Urinary bladder (tissue), 4 donors: ENCODE measurements around the gene NCK2. TPM values are rescaled to one million over a fixed set of nuclear protein-coding genes. Genes with fewer than 3 reads are reported as not detected.

ENCODE experiments used
- DNase-seq: peaks from one replicate; pipeline ENCODE4 v3.0.0-alpha.2; 2015; ENCODE audit errors: extremely low spot score
- H3K27ac ChIP-seq: one replicate; pipeline ENCODE4 v1.5.1; 2013; ENCODE audit warnings: low read depth, mild to moderate bottlenecking, moderate library complexity
- H3K36me3 ChIP-seq: one replicate; pipeline ENCODE4 v1.6.1; 2013; ENCODE audit warnings: mild to moderate bottlenecking, moderate library complexity; ENCODE audit not compliant: insufficient read depth
- H3K4me1 ChIP-seq: one replicate; pipeline ENCODE4 v1.6.1; 2013; ENCODE audit warnings: mild to moderate bottlenecking, moderate library complexity; ENCODE audit not compliant: insufficient read depth
- H3K4me3 ChIP-seq: one replicate; pipeline ENCODE4 v1.5.1; 2013; ENCODE audit warnings: low read depth, low read length
- WGBS: extraction: QIAGEN DNeasy Blood & Tissue Kit; methylation state at CpG from one replicate; pipeline ENCODE4 v1.1.7; 2013; 5-methylcytosine and 5-hydroxymethylcytosine counted together
- polyA plus RNA-seq: library from polyadenylated mRNA; stranded (reverse); fragments of 200-250 nt; gene quantifications from one replicate; pipeline ENCODE4 v1.2.3, GENCODE V29; 2013
- total RNA-seq: library from RNA; depleted of rRNA; stranded (reverse); fragments of >200 nt; gene quantifications from one replicate; pipeline ENCODE4 v1.2.3, GENCODE V29; 2014
- donor health status: healthy with polysubstance abuse.
- donor health status: healthy.

Gene NCK2
- total and polyA plus RNA-seq, 2 donors: 31.5 to 64.8 TPM

- no peak overlapping the region for H3K4me3 ChIP-seq
- no peak overlapping the region for H3K27ac ChIP-seq
- H3K4me1 ChIP-seq: peaks cover 2% of the 10 kb centered on the region
- H3K36me3 ChIP-seq: no peaks in the 10 kb centered on the region
- 87% methylated on average over 10 of the region's 10 CpGs for WGBS
- no peak for DNase-seq
Measured at GRCh38 chr2:105882920-105883435, 138.3 kb downstream of the NCK2 start.

- Histone ChIP-seq H3K4me3 (no peak overlapping the region), H3K27ac (no peak overlapping the region), H3K4me1 (peaks cover 2% of the 10 kb centered on the region), H3K36me3 (no peaks in the 10 kb centered on the region)
- 79% methylated on average over 11 of the region's 11 CpGs for WGBS
- DNase-seq: no peak
Measured at GRCh38 chr2:105883911-105884694, 139.4 kb downstream of the NCK2 start.

GRCh38 chr2:105885456-105885855 is 140.7 kb downstream of the NCK2 start:
- Histone ChIP-seq H3K36me3 (no peaks in the 10 kb centered on the region), H3K4me3 (no peak overlapping the region), H3K27ac (no peak overlapping the region), H3K4me1 (peaks cover 2% of the 10 kb centered on the region)
- no peak for DNase-seq
- 30% methylated on average over 1 of the region's 1 CpG for WGBS

- 22% methylated on average over 1 of the region's 1 CpG for WGBS
- no peak overlapping the region for H3K4me3 ChIP-seq
- no peak overlapping the region for H3K27ac ChIP-seq
- H3K36me3 ChIP-seq: no peaks in the 10 kb centered on the region
- no peak for DNase-seq
- H3K4me1 ChIP-seq: peaks cover 2% of the 10 kb centered on the region
Measured at GRCh38 chr2:105886029-105886454, 141.3 kb downstream of the NCK2 start.

DNA sequence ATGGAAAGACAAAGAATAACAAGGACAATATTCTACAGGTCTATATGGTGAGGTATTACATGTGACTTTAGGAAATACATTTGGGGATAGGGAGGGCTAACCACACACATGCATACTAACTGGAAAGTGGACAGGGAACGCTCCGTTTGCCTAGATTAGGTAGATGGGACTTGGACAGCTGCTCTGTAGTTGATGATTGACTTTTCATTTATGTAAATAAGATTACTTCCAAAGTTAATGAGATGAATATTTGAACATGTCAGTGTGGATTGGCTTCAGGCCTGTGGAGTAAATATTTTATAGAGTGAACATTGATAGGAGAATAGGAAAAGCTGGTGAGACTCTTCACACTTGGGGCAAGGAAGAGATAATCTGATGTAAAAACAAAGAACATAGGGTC is 142.0 kb downstream of the NCK2 start:
- WGBS: 65% methylated on average over 2 of the region's 2 CpGs
- Histone ChIP-seq H3K4me3 (no peak overlapping the region), H3K4me1 (peaks cover 2% of the 10 kb centered on the region), H3K36me3 (no peaks in the 10 kb centered on the region), H3K27ac (no peak overlapping the region)
- DNase-seq: no peak

DNA sequence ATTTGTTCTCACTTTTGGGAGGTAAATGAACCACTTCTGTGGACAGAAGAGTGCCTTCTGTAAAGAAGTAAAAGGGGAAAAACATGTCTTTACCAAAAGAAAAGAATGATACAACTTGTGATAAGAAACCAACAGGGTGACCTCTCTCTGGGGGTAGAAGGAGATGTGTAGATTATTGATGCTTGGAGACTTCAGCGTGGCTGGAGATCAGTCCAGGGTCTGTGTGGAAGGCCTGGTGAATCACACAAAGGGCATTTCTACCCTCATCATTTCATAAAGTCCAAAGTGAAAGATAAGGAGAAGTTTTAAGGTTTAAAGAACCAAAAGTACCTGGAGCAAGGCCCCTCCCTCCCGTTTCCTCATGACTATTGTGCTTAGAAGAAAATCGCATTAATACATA is 142.5 kb downstream of the NCK2 start:
- Histone ChIP-seq H3K4me1 (peaks cover 2% of the 10 kb centered on the region), H3K27ac (no peak overlapping the region), H3K4me3 (no peak overlapping the region), H3K36me3 (no peaks in the 10 kb centered on the region)
- DNase-seq: no peak
- WGBS: 87% methylated on average over 3 of the region's 3 CpGs

GRCh38 chr2:105888625-105889024 is 143.9 kb downstream of the NCK2 start:
- H3K36me3 ChIP-seq: peaks cover 2% of the 10 kb centered on the region
- no peak overlapping the region for H3K27ac ChIP-seq
- WGBS: 98% methylated on average over 2 of the region's 2 CpGs
- no peak overlapping the region for H3K4me3 ChIP-seq
- H3K4me1 ChIP-seq: peaks cover 2% of the 10 kb centered on the region
- DNase-seq: no peak

DNA sequence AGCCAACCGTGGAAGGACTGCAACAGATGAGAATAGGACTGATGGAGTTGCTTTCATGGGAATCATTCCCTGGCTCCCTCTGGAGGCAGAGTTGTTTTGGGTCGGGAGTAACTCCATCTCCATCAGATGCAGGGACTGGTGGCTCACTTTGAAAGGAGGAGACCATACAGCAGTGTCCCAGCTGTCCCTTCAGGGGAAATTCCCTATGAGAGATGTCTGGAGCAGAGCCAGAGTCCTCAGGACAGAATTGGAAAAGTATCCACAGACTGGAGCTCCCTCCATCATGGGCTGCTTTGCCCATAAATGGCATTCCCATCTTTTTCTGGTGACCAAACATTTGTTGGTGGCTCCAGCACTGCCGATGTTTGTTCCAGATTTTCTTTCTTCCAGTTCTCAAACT is 144.3 kb downstream of the NCK2 start:
- Histone ChIP-seq H3K27ac (no peak overlapping the region), H3K36me3 (peaks cover 2% of the 10 kb centered on the region), H3K4me1 (peaks cover 2% of the 10 kb centered on the region), H3K4me3 (no peak overlapping the region)
- WGBS: 94% methylated on average over 3 of the region's 3 CpGs
- DNase-seq: no peak

- WGBS: 98% methylated on average over 2 of the region's 2 CpGs
- Histone ChIP-seq H3K27ac (no peak overlapping the region), H3K4me3 (no peak overlapping the region), H3K36me3 (peaks cover 2% of the 10 kb centered on the region), H3K4me1 (peaks cover 2% of the 10 kb centered on the region)
- no peak for DNase-seq
Measured at GRCh38 chr2:105890111-105890510, 145.4 kb downstream of the NCK2 start.

DNA sequence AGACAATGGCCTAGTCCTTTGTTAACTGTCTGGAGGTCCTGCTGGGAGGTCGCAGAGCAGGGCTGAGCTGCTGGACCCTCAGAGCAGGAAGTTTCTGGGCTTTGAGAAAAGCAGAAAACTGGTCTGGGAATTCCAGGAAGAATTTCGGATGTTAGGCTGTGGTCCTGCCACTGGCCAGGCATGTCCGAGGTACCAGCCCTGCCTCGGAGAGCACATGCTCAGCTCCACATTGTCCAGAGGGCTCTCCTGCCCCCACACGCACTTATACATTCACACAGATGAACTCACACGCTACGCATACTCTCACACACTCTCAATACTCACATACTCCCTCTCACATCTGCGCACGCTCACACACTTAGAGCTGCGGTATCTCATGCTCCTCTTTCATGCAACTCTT is 146.1 kb downstream of the NCK2 start:
- H3K4me3 ChIP-seq: no peak overlapping the region
- H3K4me1 ChIP-seq: peaks cover 2% of the 10 kb centered on the region
- no peak for DNase-seq
- H3K36me3 ChIP-seq: peaks cover 2% of the 10 kb centered on the region
- 91% methylated on average over 10 of the region's 10 CpGs for WGBS
- no peak overlapping the region for H3K27ac ChIP-seq

- no peaks in the 10 kb centered on the region for H3K4me1 ChIP-seq
- 95% methylated on average over 51 of the region's 51 CpGs for WGBS
- no peak for DNase-seq
- H3K4me3 ChIP-seq: no peak overlapping the region
- H3K36me3 ChIP-seq: peaks cover 2% of the 10 kb centered on the region
- H3K27ac ChIP-seq: no peak overlapping the region
Measured at GRCh38 chr2:105893011-105893995, 148.6 kb downstream of the NCK2 start.

DNA sequence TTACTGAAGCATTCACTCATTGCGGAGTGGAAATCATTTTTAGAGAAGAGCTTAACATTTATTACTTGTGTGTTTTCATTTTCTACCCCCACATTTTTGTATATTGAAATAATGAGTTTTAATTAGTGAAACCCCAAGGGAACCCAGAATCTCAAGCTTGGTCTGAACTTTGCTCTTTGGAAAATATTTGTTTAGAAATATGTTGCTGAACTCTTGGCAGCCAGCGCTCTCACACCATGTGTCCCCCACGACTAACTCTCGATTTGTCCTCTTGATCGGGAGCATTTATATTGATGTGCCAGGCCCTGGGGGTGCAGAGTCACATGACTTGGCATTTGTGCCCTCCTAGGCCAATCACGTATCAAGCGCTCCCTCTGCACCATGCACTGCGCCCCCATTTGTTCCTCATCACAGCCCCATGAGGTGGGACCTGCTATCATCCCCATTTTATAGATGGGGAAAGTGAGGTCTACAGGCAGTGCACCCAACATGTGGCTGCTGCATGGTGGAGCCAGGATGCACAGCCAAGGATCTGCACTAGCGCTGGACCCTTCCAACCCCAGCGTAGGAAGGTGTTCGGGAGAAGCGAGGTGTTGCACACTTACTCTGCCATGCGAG is 149.7 kb downstream of the NCK2 start:
- H3K27ac ChIP-seq: no peak overlapping the region
- WGBS: 91% methylated on average over 13 of the region's 13 CpGs
- no peak overlapping the region for H3K4me3 ChIP-seq
- DNase-seq: no peak
- H3K4me1 ChIP-seq: no peaks in the 10 kb centered on the region
- H3K36me3 ChIP-seq: peaks cover 2% of the 10 kb centered on the region

DNA sequence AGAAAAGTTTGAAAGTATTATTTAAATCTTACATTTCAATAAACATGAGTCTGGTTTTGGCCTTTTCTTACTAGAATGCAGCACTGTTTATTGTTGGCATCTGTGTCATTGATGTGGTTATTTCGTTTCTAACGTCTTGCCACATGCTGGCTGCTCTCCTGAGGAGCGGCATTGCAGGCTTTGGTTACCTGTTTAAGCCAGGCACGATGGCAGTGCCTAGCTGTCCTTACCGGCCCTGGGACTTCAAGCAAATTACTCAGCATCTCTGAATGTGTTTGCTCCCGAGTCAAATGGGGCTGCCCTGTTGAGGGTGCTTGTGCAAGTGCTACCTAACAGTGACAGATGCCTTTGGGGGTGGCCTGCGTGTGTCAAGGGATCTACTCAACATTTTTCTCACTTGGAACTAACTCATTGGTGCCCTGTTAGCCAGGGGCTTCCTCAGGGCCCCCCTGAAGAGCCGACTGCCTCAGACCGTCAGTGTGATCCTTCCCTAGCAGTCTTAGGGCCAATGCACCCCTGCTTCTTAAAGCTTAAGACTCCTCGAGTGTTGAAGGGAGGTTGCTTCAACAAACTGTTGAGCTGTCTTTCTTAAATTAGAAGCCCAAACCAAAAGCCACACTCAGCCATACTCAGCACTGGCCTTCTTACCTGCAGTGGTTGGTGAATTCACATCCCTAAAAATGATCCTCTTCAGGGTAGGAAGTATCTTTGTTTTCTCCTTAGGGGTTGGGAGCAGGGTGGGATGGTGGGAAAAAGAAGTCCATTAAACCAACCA is 151.5 kb downstream of the NCK2 start:
- H3K4me3 ChIP-seq: no peak overlapping the region
- peaks cover 2% of the 10 kb centered on the region for H3K36me3 ChIP-seq
- H3K27ac ChIP-seq: no peak overlapping the region
- no peaks in the 10 kb centered on the region for H3K4me1 ChIP-seq
- 89% methylated on average over 10 of the region's 10 CpGs for WGBS
- no peak for DNase-seq
